IPS-20b (cell line): ENCODE data around the gene RNF148.

ENCODE experiments used
- H3K27ac ChIP-seq: one replicate; pipeline ENCODE4 v1.5.1; 2013; ENCODE audit warnings: low read length
- H3K27me3 ChIP-seq: 2 replicates; pipeline ENCODE4 v1.6.1; 2013; ENCODE audit warnings: mild to moderate bottlenecking, low read length, inconsistent platforms; ENCODE audit not compliant: insufficient read depth
- H3K36me3 ChIP-seq: 2 replicates; pipeline ENCODE4 v1.6.1; 2013; ENCODE audit warnings: low read depth, mild to moderate bottlenecking, inconsistent platforms, low read length, moderate library complexity; ENCODE audit not compliant: insufficient read depth
- H3K4me1 ChIP-seq: 2 replicates; pipeline ENCODE4 v1.6.1; 2013; ENCODE audit warnings: mild to moderate bottlenecking, control low read depth, inconsistent platforms, low read length, moderate library complexity; ENCODE audit not compliant: insufficient read depth
- H3K4me3 ChIP-seq: 2 replicates; pipeline ENCODE4 v1.5.1; 2013; ENCODE audit warnings: mild to moderate bottlenecking, low read length, inconsistent platforms
- H3K9ac ChIP-seq: 2 replicates; pipeline ENCODE4 v1.6.1; 2013; ENCODE audit warnings: low read depth, mild to moderate bottlenecking, inconsistent platforms, low read length, moderate library complexity
- H3K9me3 ChIP-seq: 2 replicates; pipeline ENCODE4 v1.6.1; 2013; ENCODE audit warnings: mild to moderate bottlenecking, low read depth, low read length, inconsistent platforms; ENCODE audit not compliant: insufficient read depth

Gene RNF148

DNA sequence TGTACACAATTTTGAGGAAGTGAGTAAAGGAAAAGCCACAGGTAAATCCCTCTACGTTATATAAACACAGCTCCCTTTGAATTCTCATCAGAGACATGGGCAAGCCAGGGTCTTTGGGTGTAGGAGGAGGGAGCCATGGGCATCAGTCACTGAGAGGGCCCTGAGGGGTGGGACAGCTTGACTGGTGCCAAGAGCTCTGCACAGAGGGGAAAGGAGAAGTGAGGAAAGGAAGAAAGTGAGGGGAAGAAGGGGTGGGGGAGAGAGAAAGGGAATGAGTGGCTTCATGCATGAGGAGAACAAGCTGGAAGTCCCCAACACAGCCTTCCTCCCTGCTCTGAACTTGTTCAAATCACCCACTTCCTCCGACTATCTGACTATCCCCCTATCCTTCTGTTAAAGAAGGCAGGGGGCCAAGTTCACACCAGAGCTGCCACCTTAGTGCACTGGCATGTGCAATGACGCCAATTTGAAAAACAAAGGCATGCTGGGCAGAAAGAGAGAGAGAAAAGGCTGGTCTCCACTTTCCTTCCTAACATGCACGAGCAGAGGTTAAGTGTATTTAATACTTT is 16.4 kb upstream of the RNF148 start:
- Histone ChIP-seq H3K4me1 (0 out of 2 replicates have a peak, but pooled peaks cover 4% of the 10 kb centered on the region), H3K27ac (no peak overlapping the region), H3K36me3 (no peaks in the 10 kb centered on the region), H3K9ac (no peak overlapping the region), H3K4me3 (no peak overlapping the region), H3K27me3 (no peaks in the 10 kb centered on the region), H3K9me3 (no peaks in the 10 kb centered on the region)

DNA sequence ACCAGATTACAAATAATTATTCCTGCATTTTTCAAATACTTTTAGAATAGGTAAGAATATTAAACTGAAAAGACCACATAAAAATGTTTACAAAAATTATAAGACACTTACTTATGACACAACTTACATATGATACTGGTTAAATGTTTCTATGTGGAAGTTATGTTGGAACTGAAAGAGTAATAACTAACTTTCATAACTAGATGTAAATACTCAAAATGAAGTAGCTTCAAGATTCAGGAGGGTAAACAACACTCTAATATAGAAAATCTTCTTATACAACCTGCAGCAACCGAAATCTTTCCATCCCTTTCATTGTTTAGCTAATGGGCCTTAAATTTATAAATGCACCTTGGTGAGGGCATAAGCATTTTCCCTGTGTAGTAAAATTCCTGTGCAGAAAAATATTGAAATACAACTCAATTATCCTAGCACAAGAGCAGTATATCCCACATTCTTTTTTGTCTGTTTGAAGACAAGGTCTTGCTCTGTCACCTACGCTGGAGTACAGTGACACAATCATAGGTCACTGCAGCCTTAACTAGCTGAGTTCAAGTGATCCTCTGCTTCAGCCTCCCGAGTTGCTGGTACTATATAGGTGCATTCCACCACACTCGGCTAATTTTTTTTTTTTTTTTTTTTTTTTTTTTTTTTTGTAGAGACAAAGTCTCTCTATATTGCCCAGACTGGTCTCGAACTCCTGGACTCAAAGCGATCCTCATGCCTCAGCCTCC is 14.8 kb upstream of the RNF148 start:
- Histone ChIP-seq H3K4me1 (0 out of 2 replicates have a peak, but pooled peaks cover 4% of the 10 kb centered on the region), H3K9me3 (no peaks in the 10 kb centered on the region), H3K27me3 (no peaks in the 10 kb centered on the region), H3K36me3 (no peaks in the 10 kb centered on the region), H3K9ac (no peak overlapping the region), H3K27ac (no peak overlapping the region), H3K4me3 (no peak overlapping the region)

DNA sequence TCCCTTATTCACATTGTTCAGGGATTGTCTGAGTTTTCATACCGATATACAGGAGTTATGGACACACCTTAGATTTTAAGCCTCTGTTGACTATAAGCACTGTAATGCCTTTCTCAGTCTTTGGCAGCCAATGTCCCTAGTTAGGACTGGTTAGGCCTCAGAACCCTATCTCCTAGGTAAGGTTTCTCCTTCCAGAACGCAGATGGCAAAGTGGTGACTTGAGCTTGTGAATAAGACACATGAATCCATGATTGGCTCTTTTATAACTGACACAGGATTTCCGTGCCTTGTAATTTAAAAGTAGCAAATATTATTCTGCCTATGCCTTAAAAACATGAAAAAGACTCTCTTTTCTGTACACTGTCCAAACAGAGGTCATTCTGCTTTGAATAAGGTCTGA is 12.5 kb upstream of the RNF148 start:
- Histone ChIP-seq H3K27me3 (no peaks in the 10 kb centered on the region), H3K9ac (no peak overlapping the region), H3K27ac (no peak overlapping the region), H3K9me3 (no peaks in the 10 kb centered on the region), H3K4me1 (0 out of 2 replicates have a peak, but pooled peaks cover 4% of the 10 kb centered on the region), H3K4me3 (no peak overlapping the region), H3K36me3 (no peaks in the 10 kb centered on the region)

DNA sequence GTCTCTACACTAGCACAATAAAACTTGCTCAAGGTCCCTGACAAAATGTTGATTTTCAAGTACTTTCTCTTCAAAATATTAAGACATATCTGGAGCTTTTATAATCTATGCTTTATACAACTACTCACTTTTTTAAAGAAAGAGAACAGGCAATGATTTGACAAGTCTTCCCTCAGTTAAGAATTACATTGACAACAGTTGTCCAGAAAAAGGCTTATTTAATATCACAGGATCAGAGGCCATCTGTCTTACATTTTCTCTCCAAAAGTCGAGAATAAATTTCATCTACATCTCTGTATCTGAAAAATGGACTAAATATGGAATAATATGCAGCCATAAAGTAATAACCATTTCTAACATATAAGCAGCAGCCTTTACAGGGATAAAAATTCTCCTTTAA is 8.2 kb upstream of the RNF148 start:
- Histone ChIP-seq H3K4me3 (no peak overlapping the region), H3K27me3 (no peaks in the 10 kb centered on the region), H3K4me1 (no peaks in the 10 kb centered on the region), H3K36me3 (no peaks in the 10 kb centered on the region), H3K9me3 (no peaks in the 10 kb centered on the region), H3K27ac (no peak overlapping the region), H3K9ac (no peak overlapping the region)

DNA sequence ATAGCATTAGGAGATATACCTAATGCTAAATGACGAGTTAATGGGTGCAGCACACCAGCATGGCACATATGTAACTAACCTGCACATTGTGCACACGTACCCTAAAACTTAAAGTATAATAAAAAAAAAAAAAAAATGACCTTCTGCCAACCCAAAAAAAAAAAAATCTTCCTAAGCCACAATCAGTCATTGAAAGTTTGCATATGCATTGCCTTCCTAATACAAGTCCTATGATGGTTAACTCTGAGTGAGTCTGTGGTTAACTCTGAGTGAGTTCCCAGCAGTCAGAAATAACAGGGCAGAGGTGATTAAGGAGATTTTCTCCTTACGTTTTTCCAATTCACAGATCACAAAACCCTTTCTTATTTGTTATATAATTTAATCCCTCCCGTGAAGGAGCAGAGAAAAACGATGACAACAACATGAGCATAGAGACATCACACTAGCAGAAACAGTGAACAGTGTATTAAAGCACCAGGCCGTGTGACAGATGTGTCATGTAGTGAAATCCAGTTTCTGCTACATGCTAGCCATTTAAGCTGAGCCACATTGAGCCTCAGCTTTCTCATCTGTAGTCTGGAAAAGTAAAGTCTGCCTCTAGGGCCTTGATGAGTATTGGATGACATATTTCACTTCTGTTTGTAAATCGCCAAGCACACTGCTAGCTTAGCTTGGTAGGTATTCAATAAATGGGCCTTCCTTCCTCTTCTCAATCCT is 7.4 kb upstream of the RNF148 start:
- Histone ChIP-seq H3K9ac (no peak overlapping the region), H3K27me3 (no peaks in the 10 kb centered on the region), H3K36me3 (no peaks in the 10 kb centered on the region), H3K4me3 (no peak overlapping the region), H3K9me3 (no peaks in the 10 kb centered on the region), H3K4me1 (no peaks in the 10 kb centered on the region), H3K27ac (no peak overlapping the region)

DNA sequence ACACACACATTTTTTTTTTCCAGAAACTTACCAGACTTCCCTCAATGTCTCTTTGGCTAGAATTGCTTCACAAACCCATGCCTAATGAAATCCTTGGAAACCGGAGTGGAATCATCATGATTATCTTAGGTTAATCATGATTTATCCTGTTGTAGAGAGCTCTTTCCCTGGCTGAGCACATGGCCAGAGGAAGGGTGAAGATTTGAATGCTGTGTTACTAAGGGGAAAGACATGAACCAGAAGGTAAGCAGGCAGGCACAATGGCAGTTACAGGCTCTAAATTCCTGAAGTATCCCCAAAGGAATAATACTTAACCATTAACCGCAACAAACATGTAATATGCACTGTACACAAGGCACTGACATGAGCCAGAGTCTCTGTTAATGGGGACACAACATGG is 4.1 kb upstream of the RNF148 start:
- H3K4me1 ChIP-seq = no peaks in the 10 kb centered on the region
- H3K9me3 ChIP-seq = no peaks in the 10 kb centered on the region
- no peaks in the 10 kb centered on the region for H3K27me3 ChIP-seq
- no peak overlapping the region for H3K4me3 ChIP-seq
- no peaks in the 10 kb centered on the region for H3K36me3 ChIP-seq
- no peak overlapping the region for H3K9ac ChIP-seq
- H3K27ac ChIP-seq = no peak overlapping the region

DNA sequence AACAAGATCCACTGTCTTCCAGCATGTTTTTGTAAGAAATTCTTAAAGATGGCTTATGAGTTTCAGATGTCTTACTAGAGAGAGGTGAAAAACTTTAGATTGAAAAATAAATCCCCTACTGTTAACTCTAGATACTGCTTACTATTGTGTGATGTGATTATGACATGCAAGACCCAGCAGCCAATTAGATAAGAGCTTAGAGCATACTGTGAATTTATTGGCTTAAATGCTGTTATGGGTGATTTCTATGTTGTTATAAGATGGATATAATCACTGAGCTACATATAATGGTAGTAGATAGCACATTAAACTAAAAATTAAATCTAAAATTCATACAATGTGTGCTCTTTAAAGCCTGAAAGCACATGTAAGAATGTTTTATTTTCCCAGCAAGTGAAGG is 3.7 kb downstream of the RNF148 start, which contains the start of gene RNF133:
RNF133 (minus strand) TSS at position 101 of the 400 bp plus-strand sequence. CDS start 199 bp downstream, outside the sequence.
- Histone ChIP-seq H3K4me3 (no peak within 1 kb of the TSS), H3K27ac (no peak within 1 kb of the TSS), H3K9me3 (no peaks in the 10 kb centered on the region), H3K4me1 (peaks cover 7% of the 10 kb centered on the region), H3K9ac (no peak within 1 kb of the TSS), H3K36me3 (no peaks in the 10 kb centered on the region), H3K27me3 (no peaks in the 10 kb centered on the region)

DNA sequence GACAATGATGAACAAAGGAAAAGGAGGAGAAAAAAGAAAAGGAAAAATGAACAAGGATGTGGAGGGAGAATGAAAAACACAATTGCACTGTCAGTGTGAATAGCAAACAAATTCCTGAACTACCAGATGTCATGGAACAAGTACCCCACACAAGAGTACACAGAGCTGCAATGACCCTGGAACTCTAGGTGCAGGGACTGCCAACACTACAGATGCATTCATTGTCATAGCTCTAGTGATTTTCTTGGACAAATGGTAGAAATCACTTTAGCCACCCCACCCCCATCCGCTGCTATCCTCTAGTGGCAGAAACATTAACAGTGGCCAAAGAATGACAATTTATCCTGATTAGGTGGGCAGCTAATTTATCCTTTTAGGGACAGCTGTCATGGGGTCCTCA is 6.9 kb downstream of the RNF148 start:
- Histone ChIP-seq H3K4me3 (no peak overlapping the region), H3K9ac (no peak overlapping the region), H3K27me3 (no peaks in the 10 kb centered on the region), H3K36me3 (no peaks in the 10 kb centered on the region), H3K4me1 (peaks cover 7% of the 10 kb centered on the region), H3K27ac (no peak overlapping the region), H3K9me3 (0 out of 2 replicates have a peak, but pooled peaks cover 4% of the 10 kb centered on the region)

DNA sequence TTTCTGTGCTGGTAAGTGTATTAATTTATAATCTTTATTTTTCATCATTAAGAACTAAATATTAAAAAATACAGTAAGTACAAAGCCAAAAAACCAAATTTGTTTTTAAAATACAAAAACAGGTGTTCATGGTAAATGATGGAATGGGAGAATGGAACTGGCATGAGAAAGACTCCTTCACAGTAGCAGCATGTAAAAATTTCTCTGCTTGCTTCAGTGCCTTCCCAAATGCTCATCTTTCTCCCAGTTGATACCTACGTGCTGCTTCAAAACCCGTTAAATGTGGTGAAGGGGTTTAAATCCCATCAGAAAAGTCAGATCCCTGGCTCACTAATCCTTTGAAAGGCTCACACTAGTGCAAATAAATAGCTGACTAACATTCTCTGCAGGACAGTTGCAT is 8.0 kb downstream of the RNF148 start:
- Histone ChIP-seq H3K9ac (no peak overlapping the region), H3K4me3 (no peak overlapping the region), H3K27me3 (no peaks in the 10 kb centered on the region), H3K36me3 (no peaks in the 10 kb centered on the region), H3K4me1 (peaks cover 7% of the 10 kb centered on the region), H3K27ac (no peak overlapping the region), H3K9me3 (0 out of 2 replicates have a peak, but pooled peaks cover 4% of the 10 kb centered on the region)

DNA sequence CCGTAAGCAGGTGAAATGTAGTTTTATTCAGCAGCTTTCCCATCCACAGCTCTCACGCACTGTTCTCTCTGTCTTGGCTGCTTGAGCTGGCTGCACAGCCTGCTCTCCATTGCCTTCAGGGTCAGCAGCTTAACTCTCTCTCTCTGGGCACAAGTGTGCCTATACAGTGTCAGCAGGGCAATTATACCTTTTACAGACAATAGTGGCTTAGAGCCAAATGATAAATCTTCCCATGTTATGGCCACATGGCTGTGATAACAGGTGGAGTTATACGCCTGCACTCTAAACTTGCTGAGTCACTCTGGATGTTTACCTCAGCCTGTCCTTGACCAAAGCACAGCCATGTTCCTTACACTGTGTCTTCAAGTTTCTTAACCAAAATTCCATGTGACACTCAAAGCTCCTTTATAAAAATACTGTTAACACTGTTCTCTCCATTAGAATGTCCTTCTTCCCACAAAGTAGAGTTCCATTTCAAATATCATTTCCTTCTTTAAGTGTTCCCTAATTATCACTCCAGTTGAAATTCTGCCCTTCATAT is 9.9 kb downstream of the RNF148 start:
- 0 out of 2 replicates have a peak, but pooled peaks cover 4% of the 10 kb centered on the region for H3K9me3 ChIP-seq
- H3K36me3 ChIP-seq = no peaks in the 10 kb centered on the region
- no peak overlapping the region for H3K9ac ChIP-seq
- no peak overlapping the region for H3K4me3 ChIP-seq
- no peaks in the 10 kb centered on the region for H3K27me3 ChIP-seq
- peaks cover 7% of the 10 kb centered on the region for H3K4me1 ChIP-seq
- H3K27ac ChIP-seq = no peak overlapping the region

DNA sequence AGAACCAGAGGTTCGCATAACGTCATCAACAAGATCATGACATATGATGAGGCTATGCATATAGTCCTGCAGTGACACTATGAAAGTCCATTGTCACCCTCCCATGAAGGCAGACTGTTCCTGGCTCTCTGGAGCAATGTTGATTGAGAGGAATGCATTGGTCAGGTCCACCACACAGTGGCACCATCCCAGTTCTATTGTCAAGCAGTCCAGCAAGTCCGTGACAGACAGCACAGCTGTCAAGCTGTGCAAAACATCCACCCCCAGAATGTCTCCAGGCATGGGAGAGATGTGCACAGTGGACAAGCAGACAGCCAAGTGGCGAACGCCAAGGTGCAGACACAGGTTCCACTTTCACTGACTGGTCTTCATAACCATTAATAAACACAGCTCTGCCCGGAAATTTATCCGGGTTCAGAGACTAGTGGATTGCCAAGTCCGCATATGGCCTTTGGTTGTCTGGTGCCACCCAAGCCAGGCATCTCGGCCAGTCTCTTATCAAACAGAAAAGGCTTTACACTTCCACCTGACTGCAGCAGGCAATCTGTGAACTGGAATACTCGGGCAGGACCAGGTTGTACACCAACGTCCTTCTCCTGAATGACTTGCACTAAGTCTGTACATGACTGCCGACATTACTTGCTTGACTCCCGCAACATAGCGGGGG is 11.0 kb downstream of the RNF148 start:
- Histone ChIP-seq H3K36me3 (no peaks in the 10 kb centered on the region), H3K4me1 (peaks cover 14% of the 10 kb centered on the region), H3K9me3 (0 out of 2 replicates have a peak, but pooled peaks cover 4% of the 10 kb centered on the region), H3K4me3 (no peak overlapping the region), H3K27ac (no peak overlapping the region), H3K9ac (no peak overlapping the region), H3K27me3 (no peaks in the 10 kb centered on the region)
